SK-N-SH treated with all-trans-retinoic acid at 6 μM for 48 hours (cell line): Measurements from ENCODE around the gene CTNNAL1.

Experiments
- ATAC-seq: fragments of 200-7000 bp; cut with Tn5 transposase; 3 replicates; pipeline ENCODE4 v1.9.1; 2020; ENCODE audit warnings: mild to moderate bottlenecking, moderate library complexity
- ARNTL ChIP-seq: fragments of 450-650 bp; formaldehyde crosslinking; IDR thresholded peaks from 2 replicates; pipeline ENCODE4 v1.5.0; 2020; ENCODE audit warnings: low read depth, mild to moderate bottlenecking, moderate library complexity, borderline replicate concordance
- BACH2 ChIP-seq: fragments of 250-450 bp; sonication (Bioruptor Pico); IDR thresholded peaks from 2 replicates; pipeline ENCODE4 v1.9.0; 2021; ENCODE audit warnings: mild to moderate bottlenecking, borderline replicate concordance
- CREB5 ChIP-seq: fragments of 250-450 bp; sonication (Bioruptor Pico); IDR thresholded peaks from 2 replicates; pipeline ENCODE4 v1.5.1; 2020; ENCODE audit warnings: low read depth, mild to moderate bottlenecking, moderate library complexity
- CSDC2 ChIP-seq: fragments of 250-450 bp; sonication (Bioruptor Pico); IDR thresholded peaks from 2 replicates; pipeline ENCODE4 v1.5.0; 2020; ENCODE audit warnings: mild to moderate bottlenecking, moderate library complexity
- ESRRG ChIP-seq: fragments of 250-450 bp; sonication (Bioruptor Pico); IDR thresholded peaks from 2 replicates; pipeline ENCODE4 v1.6.1; 2021; ENCODE audit warnings: mild to moderate bottlenecking
- GLIS3 ChIP-seq: fragments of 250-450 bp; sonication (Bioruptor Pico); IDR thresholded peaks from 2 replicates; pipeline ENCODE4 v1.5.0; 2020; ENCODE audit warnings: mild to moderate bottlenecking, moderate library complexity
- ISL1 ChIP-seq: fragments of 250-450 bp; sonication (Bioruptor Pico); IDR thresholded peaks from 2 replicates; pipeline ENCODE4 v2.1.2; 2022; ENCODE audit warnings: mild to moderate bottlenecking, moderate library complexity
- OSR1 ChIP-seq: fragments of 250-450 bp; sonication (Bioruptor Pico); IDR thresholded peaks from 2 replicates; pipeline ENCODE4 v1.8.0; 2022; ENCODE audit warnings: moderate library complexity, mild to moderate bottlenecking, inconsistent platforms
- PATZ1 ChIP-seq: fragments of 250-450 bp; sonication (Bioruptor Pico); IDR thresholded peaks from 2 replicates; pipeline ENCODE4 v1.8.0; 2020; ENCODE audit warnings: mild to moderate bottlenecking, moderate library complexity, borderline replicate concordance
- PPARA ChIP-seq: fragments of 250-450 bp; sonication (Bioruptor Pico); IDR thresholded peaks from 2 replicates; pipeline ENCODE4 v1.5.0; 2020; ENCODE audit warnings: mild to moderate bottlenecking, borderline replicate concordance
- SNAI2 ChIP-seq: fragments of 250-450 bp; sonication (Bioruptor Pico); IDR thresholded peaks from 2 replicates; pipeline ENCODE4 v1.5.0; 2020; ENCODE audit warnings: mild to moderate bottlenecking, moderate library complexity
- TCF4 ChIP-seq: fragments of 250-450 bp; sonication (Bioruptor Pico); IDR thresholded peaks from 2 replicates; pipeline ENCODE4 v1.8.0; 2021; ENCODE audit warnings: mild to moderate bottlenecking, moderate library complexity, borderline replicate concordance
- TOX ChIP-seq: fragments of 250-450 bp; sonication (Bioruptor Pico); IDR thresholded peaks from 2 replicates; pipeline ENCODE4 v1.8.0; 2021; ENCODE audit warnings: mild to moderate bottlenecking, moderate library complexity, borderline replicate concordance
- ZC3H10 ChIP-seq: fragments of 250-450 bp; sonication (Bioruptor Pico); IDR thresholded peaks from 2 replicates; pipeline ENCODE4 v1.5.1; 2021; ENCODE audit warnings: mild to moderate bottlenecking, moderate library complexity
- ZFP3 ChIP-seq: fragments of 250-450 bp; sonication (Bioruptor Pico); IDR thresholded peaks from 2 replicates; pipeline ENCODE4 v1.5.0; 2020; ENCODE audit warnings: mild to moderate bottlenecking, moderate library complexity
- ZFP30 ChIP-seq: fragments of 450-650 bp; formaldehyde crosslinking; IDR thresholded peaks from 2 replicates; pipeline ENCODE4 v1.5.0; 2022; ENCODE audit warnings: mild to moderate bottlenecking, moderate library complexity
- ZNF565 ChIP-seq: fragments of 450-650 bp; formaldehyde crosslinking; conservative IDR thresholded peaks from 2 replicates; pipeline ENCODE4 v1.5.0; 2020; ENCODE audit warnings: low read depth, mild to moderate bottlenecking, moderate library complexity
- ZNF70 ChIP-seq: fragments of 450-650 bp; formaldehyde crosslinking; IDR thresholded peaks from 2 replicates; pipeline ENCODE4 v1.5.0; 2020; ENCODE audit warnings: mild to moderate bottlenecking, moderate library complexity
- ZNF8 ChIP-seq: fragments of 450-650 bp; formaldehyde crosslinking; IDR thresholded peaks from 2 replicates; pipeline ENCODE4 v1.5.0; 2020; ENCODE audit warnings: mild to moderate bottlenecking, moderate library complexity
- TF ChIP-seq, protein P1 (sequence below): fragments of 250-450 bp; sonication (Bioruptor Pico); IDR thresholded peaks from 2 replicates; pipeline ENCODE4 v1.5.1; 2021; ENCODE audit warnings: mild to moderate bottlenecking, moderate library complexity
- TF ChIP-seq, protein P2 (sequence below): fragments of 250-450 bp; sonication (Bioruptor Pico); IDR thresholded peaks from 2 replicates; pipeline ENCODE4 v1.5.0; 2020; ENCODE audit warnings: mild to moderate bottlenecking, moderate library complexity
- TF ChIP-seq, protein P3 (sequence below): fragments of 250-450 bp; sonication (Bioruptor Pico); IDR thresholded peaks from 2 replicates; pipeline ENCODE4 v1.8.0; 2021; ENCODE audit warnings: low read depth, mild to moderate bottlenecking, moderate library complexity, borderline replicate concordance

Gene CTNNAL1

DNA sequence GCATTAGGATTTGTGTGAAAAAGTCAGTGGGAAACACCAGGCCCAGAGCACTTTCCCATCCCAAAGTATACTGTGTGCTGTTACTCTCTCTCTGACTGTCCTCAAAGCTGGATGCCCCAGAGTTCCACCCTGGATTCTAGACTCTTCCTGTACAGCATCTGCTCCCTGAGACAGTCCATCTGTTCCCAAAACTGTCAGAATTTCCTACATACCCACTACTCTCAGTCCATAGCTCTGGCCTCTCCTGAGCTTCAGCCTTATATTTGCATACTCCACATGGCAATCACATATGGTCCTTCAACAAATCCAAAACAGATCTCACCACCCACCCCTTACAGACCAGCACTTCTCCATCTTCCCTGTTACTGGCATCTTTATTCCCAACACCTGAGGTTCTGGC lies 88.8 kb downstream of the CTNNAL1 start:
- no peak for ATAC-seq
- TF ChIP-seq ZFP30 (no peak), ARNTL (CRISPR knock-in tag) (no peak), ZNF70 (CRISPR knock-in tag) (no peak), TOX (CRISPR knock-in tag) (no peak), PATZ1 (CRISPR knock-in tag) (no peak), CSDC2 (CRISPR knock-in tag) (no peak), BACH2 (CRISPR knock-in tag) (no peak), ZFP3 (CRISPR knock-in tag) (no peak), ESRRG (no peak), OSR1 (CRISPR knock-in tag) (no peak), CREB5 (CRISPR knock-in tag) (no peak), SNAI2 (no peak), ISL1 (CRISPR knock-in tag) (no peak)
- TF ChIP-seq, protein P1, sequence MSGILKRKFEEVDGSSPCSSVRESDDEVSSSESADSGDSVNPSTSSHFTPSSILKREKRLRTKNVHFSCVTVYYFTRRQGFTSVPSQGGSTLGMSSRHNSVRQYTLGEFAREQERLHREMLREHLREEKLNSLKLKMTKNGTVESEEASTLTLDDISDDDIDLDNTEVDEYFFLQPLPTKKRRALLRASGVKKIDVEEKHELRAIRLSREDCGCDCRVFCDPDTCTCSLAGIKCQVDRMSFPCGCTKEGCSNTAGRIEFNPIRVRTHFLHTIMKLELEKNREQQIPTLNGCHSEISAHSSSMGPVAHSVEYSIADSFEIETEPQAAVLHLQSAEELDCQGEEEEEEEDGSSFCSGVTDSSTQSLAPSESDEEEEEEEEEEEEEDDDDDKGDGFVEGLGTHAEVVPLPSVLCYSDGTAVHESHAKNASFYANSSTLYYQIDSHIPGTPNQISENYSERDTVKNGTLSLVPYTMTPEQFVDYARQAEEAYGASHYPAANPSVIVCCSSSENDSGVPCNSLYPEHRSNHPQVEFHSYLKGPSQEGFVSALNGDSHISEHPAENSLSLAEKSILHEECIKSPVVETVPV (CRISPR knock-in tag) = no peak
- TF ChIP-seq, protein P2, sequence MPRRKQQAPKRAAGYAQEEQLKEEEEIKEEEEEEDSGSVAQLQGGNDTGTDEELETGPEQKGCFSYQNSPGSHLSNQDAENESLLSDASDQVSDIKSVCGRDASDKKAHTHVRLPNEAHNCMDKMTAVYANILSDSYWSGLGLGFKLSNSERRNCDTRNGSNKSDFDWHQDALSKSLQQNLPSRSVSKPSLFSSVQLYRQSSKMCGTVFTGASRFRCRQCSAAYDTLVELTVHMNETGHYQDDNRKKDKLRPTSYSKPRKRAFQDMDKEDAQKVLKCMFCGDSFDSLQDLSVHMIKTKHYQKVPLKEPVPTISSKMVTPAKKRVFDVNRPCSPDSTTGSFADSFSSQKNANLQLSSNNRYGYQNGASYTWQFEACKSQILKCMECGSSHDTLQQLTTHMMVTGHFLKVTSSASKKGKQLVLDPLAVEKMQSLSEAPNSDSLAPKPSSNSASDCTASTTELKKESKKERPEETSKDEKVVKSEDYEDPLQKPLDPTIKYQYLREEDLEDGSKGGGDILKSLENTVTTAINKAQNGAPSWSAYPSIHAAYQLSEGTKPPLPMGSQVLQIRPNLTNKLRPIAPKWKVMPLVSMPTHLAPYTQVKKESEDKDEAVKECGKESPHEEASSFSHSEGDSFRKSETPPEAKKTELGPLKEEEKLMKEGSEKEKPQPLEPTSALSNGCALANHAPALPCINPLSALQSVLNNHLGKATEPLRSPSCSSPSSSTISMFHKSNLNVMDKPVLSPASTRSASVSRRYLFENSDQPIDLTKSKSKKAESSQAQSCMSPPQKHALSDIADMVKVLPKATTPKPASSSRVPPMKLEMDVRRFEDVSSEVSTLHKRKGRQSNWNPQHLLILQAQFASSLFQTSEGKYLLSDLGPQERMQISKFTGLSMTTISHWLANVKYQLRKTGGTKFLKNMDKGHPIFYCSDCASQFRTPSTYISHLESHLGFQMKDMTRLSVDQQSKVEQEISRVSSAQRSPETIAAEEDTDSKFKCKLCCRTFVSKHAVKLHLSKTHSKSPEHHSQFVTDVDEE (CRISPR knock-in tag) = no peak

- no peak for ATAC-seq
- TF ChIP-seq PATZ1 (CRISPR knock-in tag) (no peak), ZNF70 (CRISPR knock-in tag) (no peak), TCF4 (CRISPR knock-in tag) (no peak), ISL1 (CRISPR knock-in tag) (no peak), OSR1 (CRISPR knock-in tag) (no peak), ESRRG (no peak), ZFP3 (CRISPR knock-in tag) (no peak), ZC3H10 (CRISPR knock-in tag) (no peak), ZNF565 (CRISPR knock-in tag) (no peak), TOX (CRISPR knock-in tag) (no peak), GLIS3 (no peak), PPARA (CRISPR knock-in tag) (no peak), BACH2 (CRISPR knock-in tag) (no peak), ZNF8 (no peak), ARNTL (CRISPR knock-in tag) (no peak), CSDC2 (CRISPR knock-in tag) (no peak), CREB5 (CRISPR knock-in tag) (no peak)
- TF ChIP-seq, protein P3, sequence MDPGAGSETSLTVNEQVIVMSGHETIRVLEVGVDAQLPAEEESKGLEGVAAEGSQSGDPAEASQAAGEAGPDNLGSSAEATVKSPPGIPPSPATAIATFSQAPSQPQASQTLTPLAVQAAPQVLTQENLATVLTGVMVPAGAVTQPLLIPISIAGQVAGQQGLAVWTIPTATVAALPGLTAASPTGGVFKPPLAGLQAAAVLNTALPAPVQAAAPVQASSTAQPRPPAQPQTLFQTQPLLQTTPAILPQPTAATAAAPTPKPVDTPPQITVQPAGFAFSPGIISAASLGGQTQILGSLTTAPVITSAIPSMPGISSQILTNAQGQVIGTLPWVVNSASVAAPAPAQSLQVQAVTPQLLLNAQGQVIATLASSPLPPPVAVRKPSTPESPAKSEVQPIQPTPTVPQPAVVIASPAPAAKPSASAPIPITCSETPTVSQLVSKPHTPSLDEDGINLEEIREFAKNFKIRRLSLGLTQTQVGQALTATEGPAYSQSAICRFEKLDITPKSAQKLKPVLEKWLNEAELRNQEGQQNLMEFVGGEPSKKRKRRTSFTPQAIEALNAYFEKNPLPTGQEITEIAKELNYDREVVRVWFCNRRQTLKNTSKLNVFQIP = no peak
- TF ChIP-seq, protein P2 (CRISPR knock-in tag) = no peak
These were observed 92.1 kb downstream of the CTNNAL1 start for GRCh38 chr9:108921200-108921599.
